CD14-positive monocyte (primary cell): ENCODE data around the gene DOK6. TPM values are rescaled to one million over a fixed set of nuclear protein-coding genes. Genes with fewer than 3 reads are reported as not detected.

Experiments
- DNase-seq, 3 donors: peaks; one replicate each; pipeline ENCODE4 v3.0.0-alpha.2; 2011 to 2022
- H2AFZ ChIP-seq: 2 replicates; pipeline ENCODE4 v1.6.0; 2012; ENCODE audit warnings: mild to moderate bottlenecking, low read depth, low read length, inconsistent platforms; ENCODE audit not compliant: insufficient read depth, poor library complexity, severe bottlenecking
- H3K27ac ChIP-seq, 2 donors: 1 replicate in 1 of 2; 2 replicates in 1 of 2; pipeline ENCODE4 v1.5.1; 2012 to 2013; ENCODE audit warnings: low read length in 2 of 2, control low read depth in 1 of 2, inconsistent platforms in 1 of 2, low read depth in 1 of 2, mild to moderate bottlenecking in 1 of 2
- H3K27me3 ChIP-seq, 2 donors: one replicate each; pipeline versions ENCODE4 v1.6.0 to v1.6.1; 2011 to 2013; ENCODE audit warnings: low read length in 2 of 2; ENCODE audit not compliant: control insufficient read depth in 2 of 2, insufficient read depth in 2 of 2
- H3K36me3 ChIP-seq, 2 donors: replicated peaks in 1 of 2; 1 replicate in 1 of 2; 2 replicates in 1 of 2; pipeline versions ENCODE4 v1.5.1 to v1.6.1; 2012 to 2013; ENCODE audit warnings: low read length in 2 of 2, control low read depth in 1 of 2, inconsistent platforms in 1 of 2, mild to moderate bottlenecking in 1 of 2; ENCODE audit not compliant: insufficient read depth in 2 of 2, control insufficient read depth in 1 of 2
- H3K4me1 ChIP-seq, 2 donors: 1 replicate in 1 of 2; 2 replicates in 1 of 2; pipeline versions ENCODE4 v1.5.1 to v1.6.1; 2012 to 2013; ENCODE audit warnings: low read length in 2 of 2, control low read depth in 1 of 2, inconsistent platforms in 1 of 2, mild to moderate bottlenecking in 1 of 2, moderate library complexity in 1 of 2; ENCODE audit not compliant: insufficient read depth in 2 of 2, control insufficient read depth in 1 of 2
- H3K4me2 ChIP-seq: replicated peaks from 2 replicates; pipeline ENCODE3; 2012; ENCODE audit warnings: low read length, moderate library complexity, mild to moderate bottlenecking; ENCODE audit not compliant: poor library complexity, severe bottlenecking; ENCODE audit errors: extremely low read depth
- H3K4me3 ChIP-seq, 3 experiments: fragments of 200-600 bp in 1 of 3; sonication (generic) in 1 of 3; replicated peaks in 1 of 3; 1 replicate in 2 of 3; 2 replicates in 1 of 3; pipeline ENCODE4 v1.5.1; 2011 to 2013; ENCODE audit warnings: low read length in 3 of 3, mild to moderate bottlenecking in 3 of 3, control low read depth in 2 of 3, low read depth in 2 of 3, inconsistent platforms in 1 of 3, moderate library complexity in 1 of 3
- H3K79me2 ChIP-seq: 2 replicates; pipeline ENCODE4 v1.6.0; 2012; ENCODE audit warnings: mild to moderate bottlenecking, control low read depth, inconsistent platforms, low read length, moderate library complexity; ENCODE audit not compliant: insufficient read depth
- H3K9ac ChIP-seq: 2 replicates; pipeline ENCODE4 v1.6.0; 2017; ENCODE audit warnings: low read length, mild to moderate bottlenecking; ENCODE audit not compliant: insufficient read depth, poor library complexity, severe bottlenecking
- H3K9me3 ChIP-seq, 2 donors: replicated peaks in 1 of 2; 1 replicate in 1 of 2; 2 replicates in 1 of 2; pipeline versions ENCODE4 v1.5.1 to v1.6.1; 2012 to 2013; ENCODE audit warnings: low read length in 2 of 2, control low read depth in 1 of 2; ENCODE audit not compliant: control insufficient read depth in 1 of 2, insufficient read depth in 1 of 2
- H4K20me1 ChIP-seq: 2 replicates; pipeline ENCODE4 v1.6.0; 2012; ENCODE audit warnings: mild to moderate bottlenecking, low read length, control low read depth, moderate library complexity; ENCODE audit not compliant: insufficient read depth
- H3K27ac Mint-ChIP-seq, 7 donors: one replicate each; pipeline ENCODE4 v1.8.0; 2020; ENCODE audit warnings: mild to moderate bottlenecking in 7 of 7, mixed read lengths in 7 of 7, moderate library complexity in 6 of 7, inconsistent platforms in 2 of 7
- H3K27me3 Mint-ChIP-seq, 3 donors: one replicate each; pipeline ENCODE4 v1.8.0; 2021 to 2022; ENCODE audit warnings: low read depth in 3 of 3, mild to moderate bottlenecking in 3 of 3, mixed read lengths in 3 of 3, moderate library complexity in 3 of 3, inconsistent platforms in 1 of 3
- H3K36me3 Mint-ChIP-seq, 2 donors: one replicate each; pipeline ENCODE4 v1.8.0; 2020; ENCODE audit warnings: mixed read lengths in 2 of 2, inconsistent platforms in 1 of 2, mild to moderate bottlenecking in 1 of 2
- H3K4me1 Mint-ChIP-seq: one replicate; pipeline ENCODE4 v1.8.0; 2020; ENCODE audit warnings: mild to moderate bottlenecking, mixed read lengths
- H3K4me3 Mint-ChIP-seq, 2 donors: one replicate each; pipeline ENCODE4 v1.8.0; 2020; ENCODE audit warnings: mild to moderate bottlenecking in 2 of 2, mixed read lengths in 2 of 2, moderate library complexity in 1 of 2
- H3K9me3 Mint-ChIP-seq, 7 donors: one replicate each; pipeline ENCODE4 v1.8.0; 2020 to 2022; ENCODE audit warnings: mixed read lengths in 7 of 7, mild to moderate bottlenecking in 6 of 7, moderate library complexity in 6 of 7, inconsistent platforms in 2 of 7
- WGBS: methylation state at CpG from one replicate; pipeline ENCODE4 v1.1.5; 2013; ENCODE audit warnings: missing lambda C conversion rate; ENCODE audit not compliant: insufficient coverage; 5-methylcytosine and 5-hydroxymethylcytosine counted together
- intact Hi-C, 2 donors: fragments of 100-400 bp; cut with micrococcal nuclease; formaldehyde crosslinking; loops; one replicate each; pipeline versions ENCODE4 v1.15.0 to v1.15.1; 2023
- polyA plus RNA-seq, 3 donors: library from polyadenylated mRNA; depleted of rRNA in 1 of 3; unstranded in 2 of 3; stranded (reverse) in 1 of 3; fragments of 300-500 nt in 2 of 3; fragments of >200 nt in 1 of 3; fragmentation: Illumina TruSeq in 2 of 3; gene quantifications; 1 replicate in 2 of 3; 2 replicates in 1 of 3; pipeline ENCODE4 v1.2.3, GENCODE V29; 2012 to 2021
- TF ChIP-seq, protein P1 (sequence below): fragments of 200-600 bp; IDR thresholded peaks from one replicate; pipeline ENCODE4 v1.8.0; 2022; ENCODE audit warnings: antibody characterized with exemption, mild to moderate bottlenecking

DOK6 gene
- polyA plus RNA-seq, 3 donors = not detected

DNA sequence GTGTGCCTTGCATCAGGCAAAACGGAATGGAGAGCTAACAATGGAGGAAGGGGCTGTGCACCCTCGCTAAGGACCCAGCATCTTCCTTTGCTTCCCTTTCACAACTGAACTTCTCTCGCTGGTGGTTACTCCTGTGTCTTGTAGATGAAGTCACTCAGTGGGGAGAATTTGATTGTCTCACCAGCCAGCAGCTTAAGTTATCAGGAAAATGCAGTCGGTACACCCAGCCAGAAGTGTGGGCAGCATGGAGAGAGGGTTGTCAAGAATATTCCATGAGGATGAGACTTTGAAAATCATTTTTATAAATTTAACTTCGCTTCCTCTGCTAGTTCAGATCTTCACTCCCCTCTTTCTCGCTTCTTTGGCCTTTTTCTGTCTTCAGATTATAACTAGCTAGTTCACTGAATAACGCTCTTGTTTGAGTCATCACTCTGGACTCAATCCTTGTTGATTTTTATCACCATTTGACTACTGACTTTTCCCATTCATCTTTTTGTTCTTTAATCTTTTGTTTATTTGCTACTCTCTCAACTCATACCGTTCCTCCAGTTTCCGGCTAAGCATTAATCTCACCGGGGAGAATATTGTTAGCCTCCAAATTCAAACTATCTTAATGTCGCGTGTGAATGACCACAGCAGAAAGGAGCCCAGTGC is 325.3 kb downstream of the DOK6 start:
- Histone ChIP-seq H3K36me3 (no peaks in the 10 kb centered on the region), H3K9me3 (peaks cover 0 to 8% of the 10 kb centered on the region in 2 donors), H3K4me3 (no peak overlapping the region), H3K27me3 (no peaks in the 10 kb centered on the region), H3K4me1 (no peaks in the 10 kb centered on the region), H2AFZ (no peak overlapping the region), H3K9ac (no peak overlapping the region), H3K79me2 (no peaks in the 10 kb centered on the region), H3K4me2 (no peak overlapping the region), H4K20me1 (no peaks in the 10 kb centered on the region), H3K27ac (no peak overlapping the region)
- TF ChIP-seq, protein P1, sequence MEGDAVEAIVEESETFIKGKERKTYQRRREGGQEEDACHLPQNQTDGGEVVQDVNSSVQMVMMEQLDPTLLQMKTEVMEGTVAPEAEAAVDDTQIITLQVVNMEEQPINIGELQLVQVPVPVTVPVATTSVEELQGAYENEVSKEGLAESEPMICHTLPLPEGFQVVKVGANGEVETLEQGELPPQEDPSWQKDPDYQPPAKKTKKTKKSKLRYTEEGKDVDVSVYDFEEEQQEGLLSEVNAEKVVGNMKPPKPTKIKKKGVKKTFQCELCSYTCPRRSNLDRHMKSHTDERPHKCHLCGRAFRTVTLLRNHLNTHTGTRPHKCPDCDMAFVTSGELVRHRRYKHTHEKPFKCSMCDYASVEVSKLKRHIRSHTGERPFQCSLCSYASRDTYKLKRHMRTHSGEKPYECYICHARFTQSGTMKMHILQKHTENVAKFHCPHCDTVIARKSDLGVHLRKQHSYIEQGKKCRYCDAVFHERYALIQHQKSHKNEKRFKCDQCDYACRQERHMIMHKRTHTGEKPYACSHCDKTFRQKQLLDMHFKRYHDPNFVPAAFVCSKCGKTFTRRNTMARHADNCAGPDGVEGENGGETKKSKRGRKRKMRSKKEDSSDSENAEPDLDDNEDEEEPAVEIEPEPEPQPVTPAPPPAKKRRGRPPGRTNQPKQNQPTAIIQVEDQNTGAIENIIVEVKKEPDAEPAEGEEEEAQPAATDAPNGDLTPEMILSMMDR = no peak
- WGBS = 84% methylated on average over 7 of the region's 12 CpGs
- peaks cover 0 to 1% (median 1%) of the 10 kb centered on the region in 3 donors for H3K27me3 Mint-ChIP-seq
- no peak overlapping the region for H3K27ac Mint-ChIP-seq
- intact Hi-C loops = no loop called here
- H3K4me1 Mint-ChIP-seq = no peaks in the 10 kb centered on the region
- DNase-seq = no peak
- no peak overlapping the region for H3K4me3 Mint-ChIP-seq
- no peaks in the 10 kb centered on the region for H3K36me3 Mint-ChIP-seq
- peaks cover 0 to 14% (median 5%) of the 10 kb centered on the region in 7 donors for H3K9me3 Mint-ChIP-seq

DNA sequence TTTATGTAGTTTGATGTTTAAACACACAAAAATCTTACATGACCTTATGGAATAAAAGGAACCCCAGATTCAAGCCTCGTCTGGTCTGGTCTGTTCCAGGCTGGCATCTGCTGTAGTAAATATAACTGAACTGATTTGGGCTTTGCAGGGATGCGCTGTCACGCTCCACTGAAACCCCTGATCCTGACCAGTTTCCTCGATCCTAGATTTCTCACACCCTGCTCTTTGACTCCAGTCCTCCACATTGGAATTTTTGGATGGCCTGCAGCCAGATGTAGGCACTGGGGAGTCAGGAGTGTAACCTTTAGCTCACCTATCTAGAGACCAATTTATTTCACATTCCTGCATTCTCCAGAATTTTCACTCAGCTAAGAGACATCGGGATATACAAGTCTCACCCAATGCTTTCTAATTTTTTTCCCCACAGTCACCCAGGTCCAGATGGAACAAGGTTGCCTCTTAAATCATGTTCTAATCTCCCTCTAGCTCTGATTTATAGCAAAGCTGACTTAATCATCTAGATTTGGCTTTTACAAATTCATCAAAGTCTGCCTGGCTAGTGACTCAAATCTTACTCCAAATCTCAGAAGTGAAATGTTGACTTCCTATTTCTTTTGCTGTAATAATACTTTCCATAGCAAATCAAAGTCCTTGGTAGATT is 327.4 kb downstream of the DOK6 start:
- Histone ChIP-seq H3K27ac (no peak overlapping the region), H3K4me1 (no peaks in the 10 kb centered on the region), H3K36me3 (no peaks in the 10 kb centered on the region), H3K9ac (no peak overlapping the region), H3K4me2 (no peak overlapping the region), H3K79me2 (no peaks in the 10 kb centered on the region), H2AFZ (no peak overlapping the region), H4K20me1 (no peaks in the 10 kb centered on the region), H3K9me3 (peaks cover 0 to 5% of the 10 kb centered on the region in 2 donors), H3K27me3 (no peaks in the 10 kb centered on the region), H3K4me3 (no peak overlapping the region)
- Mint-ChIP-seq H3K4me1 (no peaks in the 10 kb centered on the region), H3K36me3 (no peaks in the 10 kb centered on the region), H3K27me3 (no peaks in the 10 kb centered on the region), H3K9me3 (peaks cover 0 to 13% (median 5%) of the 10 kb centered on the region in 7 donors), H3K4me3 (no peak overlapping the region), H3K27ac (peak overlapping the region in 1 of 7 donors; percentile 65)
- TF ChIP-seq, protein P1 = no peak
- WGBS = 80% methylated on average over 1 of the region's 5 CpGs
- no peak for DNase-seq
- intact Hi-C loops = no loop called here
